ENCODE results near the gene CCDC149.

Gene CCDC149

DNA sequence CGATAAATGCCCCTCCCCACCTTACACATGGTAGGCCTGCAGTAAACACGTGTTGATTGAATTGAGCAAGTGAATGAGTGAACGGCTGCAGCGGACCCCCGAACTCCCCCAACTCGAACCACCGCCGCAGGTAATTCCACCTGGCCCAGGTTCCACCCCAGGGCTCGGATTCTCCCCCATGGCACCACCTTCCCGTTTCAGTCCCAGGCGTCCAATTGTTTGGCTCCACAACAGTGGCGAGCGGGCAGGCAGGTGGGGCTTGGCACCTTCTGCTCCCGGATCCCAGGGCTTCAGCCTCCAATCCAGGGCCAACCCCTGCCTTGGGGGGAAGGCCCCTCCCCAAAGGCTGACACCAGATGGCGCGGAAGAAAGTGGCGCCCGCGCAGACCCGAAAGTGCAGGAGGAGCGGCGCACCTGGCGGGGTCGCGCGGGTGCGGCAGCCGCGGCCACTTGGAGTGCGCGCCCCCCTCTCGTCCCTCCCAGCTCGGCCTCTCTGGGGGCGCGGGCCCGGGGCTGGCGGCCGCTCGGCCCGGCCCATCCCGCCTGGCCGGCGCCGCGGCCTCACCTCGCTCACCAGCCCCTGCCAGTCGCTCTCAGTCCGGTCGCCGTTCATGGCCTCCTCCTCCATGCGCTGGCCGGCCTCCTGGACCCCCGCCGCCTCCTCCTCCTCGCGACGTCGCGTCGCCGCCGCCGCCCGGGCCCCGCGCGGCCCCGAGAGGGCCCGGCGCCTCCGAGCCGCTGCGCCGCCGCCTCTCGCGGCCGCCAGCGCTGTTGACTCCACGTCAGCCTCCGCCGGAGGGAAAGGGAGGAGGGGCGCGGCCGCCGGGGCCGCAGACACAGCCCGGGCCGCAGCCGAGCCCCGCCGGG, at the start of gene CCDC149:
Gene CCDC149, minus strand, starts transcription at position 791 of the 867 bp plus-strand sequence. Its CDS starts 178 bp downstream, at position 613.
- peak; percentile 23 to 45 for DNase-seq

DNA sequence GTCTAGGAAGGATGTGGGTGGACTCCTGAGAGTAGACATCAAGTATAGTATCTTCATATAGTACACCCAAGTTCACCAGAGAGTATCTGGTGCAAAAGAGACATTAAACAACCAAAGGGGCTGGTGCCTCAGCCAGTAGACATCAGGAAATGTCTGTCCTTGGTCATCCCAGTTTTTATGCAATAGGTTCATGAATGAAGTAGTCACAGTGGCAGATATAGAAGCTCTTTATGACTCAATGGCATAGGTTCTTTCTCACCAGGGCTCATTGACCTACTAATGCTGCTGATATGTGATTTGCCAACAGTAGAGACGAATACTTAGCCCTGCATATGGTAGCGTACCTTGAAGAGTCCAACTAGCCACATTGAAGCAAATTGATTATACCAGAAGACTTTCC, 45.0 kb upstream of the CCDC149 start:
- DNase-seq: no peak

DNA sequence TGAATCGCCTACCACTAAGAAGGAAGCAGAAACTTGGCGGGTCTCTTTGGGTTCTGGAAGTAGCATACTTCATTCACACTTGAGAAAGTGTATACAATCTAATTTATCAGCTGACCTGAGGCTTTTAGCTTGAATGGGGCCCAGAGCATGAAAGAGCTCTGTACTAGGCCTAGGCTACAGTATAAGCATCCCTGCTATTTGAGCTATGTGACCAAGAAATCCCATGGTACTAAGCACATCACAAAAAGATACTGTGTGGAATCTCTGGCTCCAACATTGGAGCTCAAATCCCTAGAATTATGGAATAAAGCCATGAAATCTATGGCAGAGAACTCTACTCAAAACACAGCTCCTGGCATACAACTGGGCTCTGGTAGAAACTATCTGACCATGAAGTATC, 43.9 kb upstream of the CCDC149 start:
- DNase-seq: no peak

DNA sequence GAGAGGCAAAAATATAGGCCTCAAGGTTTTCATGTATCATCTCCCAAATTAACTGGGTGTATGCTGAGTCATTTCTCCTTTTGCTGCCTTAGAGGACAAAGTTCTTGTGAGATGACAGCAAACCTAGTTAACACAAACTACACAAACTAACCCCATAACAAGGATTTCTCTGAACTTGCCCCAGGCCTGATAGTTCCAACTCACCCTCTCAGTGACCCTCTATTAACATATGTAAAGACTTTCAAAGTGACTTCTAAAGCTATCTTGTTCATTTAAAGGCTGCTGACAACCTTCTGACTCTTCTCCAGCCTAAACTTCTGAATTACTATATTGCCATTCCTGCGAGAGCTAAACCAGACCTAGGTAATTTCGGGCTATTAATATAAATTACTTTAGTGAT, 43.2 kb upstream of the CCDC149 start:
- DNase-seq: no peak

DNA sequence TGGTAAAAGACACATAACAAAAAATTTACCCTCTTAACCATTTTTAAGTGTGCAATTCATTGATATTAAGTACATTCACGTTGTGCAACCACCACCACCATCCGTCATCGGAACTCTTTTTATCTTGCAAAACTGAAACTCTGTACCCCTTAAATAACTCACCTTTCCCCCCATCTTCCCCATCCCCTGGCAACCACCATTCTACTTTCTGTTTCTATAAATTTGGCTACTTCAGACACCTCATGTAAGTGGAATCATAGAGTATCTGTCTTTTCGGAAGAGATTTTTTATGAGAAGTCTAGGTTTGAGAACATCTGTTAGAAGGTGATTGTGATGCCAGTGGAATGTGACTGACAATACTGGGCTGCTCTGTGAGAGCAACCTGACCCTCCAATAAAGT, 39.8 kb upstream of the CCDC149 start:
- DNase-seq: no peak

DNA sequence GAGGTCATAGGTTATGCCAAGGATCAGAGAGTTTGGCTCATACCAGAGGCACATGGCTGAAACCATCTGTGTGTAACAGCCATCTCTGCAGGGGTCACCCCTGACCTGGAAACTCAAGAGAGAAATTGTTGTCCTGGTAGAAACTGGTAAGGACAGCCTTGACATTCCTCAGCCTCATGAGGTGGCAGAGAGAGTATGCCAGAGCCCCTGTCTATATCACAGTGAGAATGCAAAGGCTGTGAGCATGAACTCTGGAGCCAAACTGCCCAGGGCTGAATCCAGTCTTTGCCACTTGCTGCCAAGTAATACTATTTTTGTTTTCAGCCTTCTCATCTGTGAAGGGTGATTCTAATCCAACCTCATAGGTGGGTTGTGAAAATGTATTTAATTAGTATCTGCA, 37.1 kb upstream of the CCDC149 start:
- no peak for DNase-seq

DNA sequence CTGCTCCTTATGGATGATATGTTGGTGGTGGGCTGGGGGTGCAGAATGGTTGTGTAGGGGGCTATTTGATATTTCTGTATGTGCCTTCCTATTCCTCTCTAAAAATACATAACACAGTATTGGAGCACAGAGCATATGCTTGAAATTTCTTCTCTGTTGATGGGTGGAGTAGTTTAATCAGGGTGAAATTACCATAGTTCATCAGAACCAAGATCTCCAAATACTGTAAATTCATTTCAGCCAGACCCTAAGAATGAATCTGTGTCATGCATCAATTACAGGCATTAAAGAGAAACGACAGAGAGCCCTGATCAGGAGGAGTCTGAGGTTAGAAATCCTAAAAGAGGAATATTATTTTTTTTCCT, 25.1 kb upstream of the CCDC149 start:
- DNase-seq: no peak

DNA sequence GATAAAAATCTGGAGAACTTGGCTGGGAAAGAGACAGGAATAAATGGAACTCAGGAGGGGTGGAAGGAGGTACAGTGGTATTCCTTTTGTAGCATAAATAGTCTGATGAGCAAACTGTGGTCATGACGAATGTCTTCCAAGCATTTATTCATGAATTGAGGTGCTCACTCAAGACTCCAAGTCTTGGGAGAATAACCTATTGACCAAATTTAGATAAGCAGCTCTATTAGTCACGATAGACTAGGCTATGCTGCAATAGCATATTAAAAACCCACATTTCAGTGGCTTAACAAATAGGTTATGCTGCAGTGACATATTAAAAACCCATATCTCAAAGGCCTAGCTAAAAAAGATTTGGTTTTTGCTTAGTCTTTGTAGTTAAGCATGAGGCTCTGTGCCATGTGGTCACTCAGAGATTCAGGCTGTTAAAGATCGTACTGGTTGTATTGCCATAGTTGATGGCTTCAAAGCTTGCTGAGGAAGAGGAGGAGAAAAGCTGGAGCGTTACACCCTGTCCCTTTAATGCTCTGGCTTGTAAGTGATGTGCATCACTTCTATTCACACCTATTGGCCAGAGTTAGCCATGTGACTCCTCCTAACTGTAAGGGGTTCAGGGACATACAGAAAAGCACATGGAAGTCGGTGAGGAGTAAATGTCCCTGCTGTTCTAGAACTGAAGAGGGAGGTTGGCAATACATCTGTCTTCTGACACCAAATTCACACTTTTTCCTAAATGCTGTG, 24.5 kb upstream of the CCDC149 start:
- DNase-seq: no peak

DNA sequence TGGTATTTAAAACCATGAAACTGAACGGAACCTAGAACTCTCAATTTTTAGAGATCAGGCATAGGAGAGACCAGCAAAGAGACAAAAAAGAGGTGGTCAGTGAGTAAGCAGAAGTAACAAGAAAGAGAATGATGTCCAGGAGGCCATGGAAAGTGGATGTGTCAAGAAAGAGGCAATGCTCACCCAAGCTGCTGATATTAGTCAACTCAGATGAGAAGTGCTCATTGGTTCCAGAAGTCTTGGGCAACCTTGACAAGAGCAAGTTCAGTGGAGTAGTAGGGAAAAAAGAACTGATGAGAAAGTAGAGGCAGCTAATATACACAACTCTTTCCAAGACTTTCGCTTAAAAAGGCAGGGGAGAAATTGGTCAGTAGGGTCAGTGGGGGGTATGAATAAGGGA, 23.0 kb upstream of the CCDC149 start:
- peak in 1 of 2 donors; percentile 9 for DNase-seq

DNA sequence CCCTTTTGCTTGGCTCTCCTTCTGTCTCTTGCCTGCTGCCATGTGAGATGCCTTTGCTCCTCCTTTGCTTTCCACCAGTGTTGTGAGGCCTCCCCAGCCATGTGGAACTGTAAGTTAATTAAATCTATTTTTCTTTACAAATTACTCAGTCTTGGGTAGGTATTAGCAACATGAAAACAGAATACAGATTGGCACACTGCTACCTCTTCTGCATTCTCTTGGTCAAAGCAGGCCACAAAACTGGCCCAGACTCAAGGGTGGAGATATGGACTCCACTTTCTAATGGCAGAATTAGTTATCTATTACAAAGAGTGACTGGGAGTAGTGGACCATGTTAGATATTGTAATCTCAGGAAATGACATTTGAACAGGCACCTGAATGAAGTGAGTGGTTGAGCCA, 21.5 kb upstream of the CCDC149 start:
- DNase-seq: no peak

DNA sequence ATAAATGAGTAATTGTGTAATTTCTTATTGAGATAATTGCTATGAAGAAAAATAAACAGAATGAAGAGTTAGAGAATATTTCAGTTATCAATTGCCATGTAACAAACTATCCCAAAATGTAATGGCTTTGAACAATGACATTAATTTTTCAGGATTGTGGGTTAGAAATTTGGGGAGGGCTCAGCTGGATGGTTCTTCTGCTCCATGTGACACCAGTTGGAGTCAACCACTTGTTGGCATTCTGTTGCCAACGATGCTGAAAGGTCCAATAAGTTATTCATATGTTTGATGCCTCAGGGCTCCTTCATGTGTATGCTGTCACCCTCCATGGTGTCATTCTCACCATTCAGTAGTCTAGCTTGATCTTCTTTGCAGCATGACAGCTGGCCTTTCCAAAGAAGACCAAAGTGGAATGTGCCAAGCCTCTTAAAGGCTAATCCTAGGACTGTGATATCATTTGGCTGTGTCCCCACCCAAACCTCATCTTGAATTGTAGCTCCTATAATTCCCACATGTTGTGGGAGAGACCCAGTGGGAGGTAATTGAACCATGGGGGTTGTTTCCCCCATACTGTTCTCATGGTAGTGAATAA, 20.9 kb upstream of the CCDC149 start:
- DNase-seq: no peak

DNA sequence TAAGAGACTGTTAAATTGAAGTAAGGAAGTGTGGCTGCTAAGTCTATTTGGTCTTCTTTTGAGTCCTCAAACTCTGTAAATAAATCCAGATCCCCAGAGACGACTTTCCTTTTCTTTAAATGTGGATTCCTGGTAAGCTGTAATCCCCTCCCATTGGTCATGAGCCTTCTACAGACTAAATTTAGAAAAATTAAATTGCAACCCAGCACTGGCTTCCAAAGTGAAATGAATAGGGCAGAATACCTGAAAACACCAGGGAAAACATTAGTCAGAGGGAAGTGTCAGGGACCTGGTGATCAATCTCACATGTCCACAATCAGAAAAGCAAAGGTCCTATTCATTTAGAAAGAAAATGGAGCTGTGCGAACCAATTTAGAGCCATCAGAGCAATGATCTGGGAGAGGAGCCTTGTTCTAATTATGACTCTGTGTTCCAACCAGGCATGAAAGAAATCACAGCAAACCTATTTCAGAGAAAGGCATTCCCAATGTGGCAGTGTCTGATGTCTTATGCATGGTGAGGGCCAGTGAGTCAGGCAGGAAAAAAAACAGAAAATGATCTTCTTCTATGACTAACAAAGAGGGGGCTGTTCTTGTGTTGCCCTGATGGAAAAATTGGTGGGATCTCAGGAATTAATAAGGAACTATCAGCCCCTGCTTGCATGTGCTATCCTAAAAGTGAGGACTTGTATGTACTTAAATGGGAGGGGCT, 19.8 kb upstream of the CCDC149 start:
- no peak for DNase-seq

DNA sequence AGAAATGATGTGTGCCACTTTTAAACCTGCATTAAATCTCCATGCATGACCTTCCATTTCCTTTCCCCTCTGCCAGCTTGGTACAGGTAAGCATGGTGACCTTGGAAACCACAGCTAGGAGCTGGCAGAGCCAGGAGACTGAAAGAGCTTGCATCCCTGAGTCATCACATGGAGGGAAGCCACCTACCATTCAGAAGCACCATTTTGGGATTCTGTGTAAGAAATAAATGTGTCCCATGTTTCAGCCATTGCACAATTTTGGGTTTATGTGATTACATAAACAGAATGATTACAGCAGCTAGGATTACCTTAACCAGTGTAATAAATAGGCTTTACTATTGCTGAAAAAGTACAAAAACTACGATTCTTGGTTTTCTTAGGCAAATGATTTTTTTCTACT, 17.3 kb upstream of the CCDC149 start:
- peak; percentile 86 to 89 for DNase-seq

DNA sequence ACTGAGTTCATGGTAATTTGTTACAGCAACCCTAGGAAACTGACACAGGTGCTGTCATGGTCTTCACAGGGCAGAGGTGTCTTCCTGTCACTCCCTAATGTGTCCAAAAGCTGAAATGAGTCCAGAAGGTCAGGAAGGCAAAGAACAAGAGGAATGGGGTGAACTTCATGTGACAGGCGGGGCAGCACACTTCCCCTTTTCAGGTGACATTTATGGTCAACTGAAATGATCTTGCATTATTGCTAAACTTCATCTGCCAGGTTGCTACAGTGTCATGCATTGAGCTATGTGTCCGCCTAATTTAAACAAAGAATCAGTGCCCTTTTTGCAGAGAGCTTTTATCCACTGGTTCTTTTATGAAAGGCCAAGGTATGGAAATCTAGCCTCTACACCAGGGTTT, 15.9 kb upstream of the CCDC149 start:
- peak in 1 of 2 donors; percentile 20 for DNase-seq

DNA sequence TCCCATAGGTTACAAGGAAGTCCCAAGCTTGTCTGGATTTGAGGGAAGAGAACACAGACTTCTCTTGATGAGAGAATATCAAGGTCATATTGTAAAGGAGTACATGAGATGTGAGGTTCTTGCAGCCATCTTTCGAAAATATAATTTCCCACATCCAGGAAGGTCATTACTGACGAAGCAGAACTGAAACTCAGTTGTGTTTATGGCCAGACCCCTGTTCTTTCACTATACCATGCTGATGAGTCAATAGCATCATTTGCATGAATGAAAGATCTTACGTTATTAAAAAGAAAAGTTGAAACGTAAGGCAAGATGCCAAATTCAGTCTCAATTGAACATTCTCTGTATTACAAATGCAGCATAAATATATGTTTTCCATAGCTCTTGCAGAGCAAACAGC, 14.2 kb upstream of the CCDC149 start:
- DNase-seq: peak; percentile 61 to 66

DNA sequence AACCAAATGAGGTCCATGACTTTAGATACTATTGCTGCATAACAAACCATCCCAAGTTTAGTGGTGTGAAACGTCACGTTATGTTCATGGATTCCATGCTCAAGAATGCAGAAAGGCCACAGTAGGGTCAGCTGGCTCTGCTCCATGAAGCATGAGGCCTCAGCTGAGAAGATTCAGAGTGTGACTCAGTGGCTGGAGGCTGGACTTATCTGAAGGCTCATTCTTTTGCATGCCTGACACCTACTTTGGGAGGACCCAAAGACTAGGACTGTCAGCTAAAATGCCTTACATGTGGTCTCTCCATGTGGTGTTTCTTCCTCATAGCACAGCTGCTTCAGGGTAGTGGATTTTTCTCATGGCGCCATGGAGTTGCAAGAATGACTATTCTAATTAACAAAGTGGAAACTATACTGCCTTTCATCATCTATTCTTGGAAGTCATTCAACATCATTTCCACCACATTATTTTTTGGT, 11.5 kb upstream of the CCDC149 start:
- no peak for DNase-seq

DNA sequence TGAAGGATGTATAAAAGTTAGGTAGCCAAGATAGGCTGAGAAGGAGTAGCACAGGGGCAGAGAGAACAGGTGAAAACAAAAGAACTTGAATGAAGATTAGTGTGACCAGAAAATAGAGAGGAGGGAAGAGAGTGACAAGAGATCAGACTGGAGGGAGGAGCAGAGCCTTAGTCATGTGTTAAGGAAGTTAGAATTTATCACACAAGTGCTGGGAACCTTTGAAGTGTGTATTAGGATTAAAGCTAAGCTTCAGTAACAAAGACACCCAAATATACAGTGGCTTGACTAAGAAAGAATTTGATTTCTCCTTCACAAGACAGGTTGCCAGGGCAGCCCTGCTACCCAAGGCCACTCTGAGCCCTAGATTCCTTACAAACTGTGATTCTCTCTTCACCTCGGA, 10.7 kb upstream of the CCDC149 start:
- DNase-seq: no peak

DNA sequence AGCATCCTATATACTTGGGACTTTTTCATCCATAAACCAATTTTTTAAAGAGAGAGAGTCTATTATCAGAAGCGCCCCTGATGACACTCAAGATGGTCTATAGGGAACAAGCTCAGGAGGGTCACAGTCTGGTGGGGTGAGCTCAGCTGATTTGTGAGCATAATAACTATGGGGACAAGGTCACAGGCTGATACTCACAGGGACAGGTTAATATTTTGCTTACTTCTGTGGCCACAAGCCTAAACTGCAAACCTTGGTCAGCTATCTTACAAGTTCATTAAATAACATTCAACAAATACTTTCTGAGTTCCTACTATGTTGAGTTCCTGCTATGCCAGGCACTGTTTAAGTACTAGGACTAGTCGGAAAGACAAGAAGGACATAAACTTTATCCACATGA, 10.2 kb upstream of the CCDC149 start:
- no peak for DNase-seq

DNA sequence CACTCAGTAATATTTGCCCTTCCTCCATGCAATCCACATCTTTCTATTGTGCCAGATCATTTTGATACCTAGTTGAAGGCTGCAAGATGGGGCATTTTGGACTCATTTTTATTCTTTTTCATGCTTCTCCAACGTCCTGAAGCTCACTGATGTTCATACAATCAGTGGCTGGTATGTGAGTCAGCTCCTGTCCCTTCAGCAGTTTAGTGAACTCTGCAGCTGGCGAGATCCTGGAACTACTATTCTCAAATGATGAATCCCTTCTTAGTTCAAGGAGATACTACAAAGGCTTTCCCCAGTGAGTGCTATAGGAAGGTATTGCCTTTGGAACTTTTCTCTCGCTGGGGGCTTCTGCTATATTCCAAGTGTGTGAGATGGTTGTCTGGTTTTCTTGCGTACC, 9.6 kb upstream of the CCDC149 start:
- DNase-seq: no peak

DNA sequence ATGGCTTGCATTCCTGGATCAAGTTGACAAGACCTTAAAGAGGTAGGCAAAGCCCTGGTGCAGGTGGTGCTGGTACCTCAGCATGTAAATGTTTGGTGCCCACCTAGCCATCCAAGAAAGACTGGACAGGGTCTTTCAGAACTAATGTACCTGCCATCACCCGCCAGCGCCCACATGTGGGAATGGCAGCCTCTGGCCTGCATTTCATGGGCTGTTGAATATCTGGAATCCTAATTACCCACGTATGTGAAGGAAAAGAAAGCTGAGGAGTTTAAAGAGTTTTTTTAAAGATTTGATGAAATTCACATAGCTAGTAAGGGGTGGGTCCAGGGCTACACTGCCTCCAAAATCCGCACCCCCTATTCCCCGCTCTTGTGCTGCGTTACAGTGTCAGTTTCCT, 8.6 kb upstream of the CCDC149 start:
- DNase-seq: no peak

DNA sequence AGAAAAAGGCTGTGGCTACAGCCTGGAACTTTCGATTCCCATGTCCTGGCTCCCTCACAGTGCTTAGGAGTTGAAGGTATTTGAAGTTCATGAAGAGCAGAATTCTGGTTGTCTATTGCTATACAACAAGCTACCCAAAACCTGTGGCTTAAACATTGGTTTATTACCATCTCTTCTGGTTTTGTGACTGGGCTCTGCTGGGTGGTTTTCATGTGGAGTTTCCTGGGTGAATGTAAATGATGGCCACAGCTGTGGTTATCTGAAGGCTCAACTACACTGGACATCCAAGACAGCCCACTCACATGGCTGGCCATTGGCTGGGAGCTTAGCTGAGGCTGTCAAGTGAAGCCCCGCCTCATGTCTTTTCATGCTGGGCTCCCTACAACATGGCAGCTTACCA, 7.2 kb upstream of the CCDC149 start:
- no peak for DNase-seq

DNA sequence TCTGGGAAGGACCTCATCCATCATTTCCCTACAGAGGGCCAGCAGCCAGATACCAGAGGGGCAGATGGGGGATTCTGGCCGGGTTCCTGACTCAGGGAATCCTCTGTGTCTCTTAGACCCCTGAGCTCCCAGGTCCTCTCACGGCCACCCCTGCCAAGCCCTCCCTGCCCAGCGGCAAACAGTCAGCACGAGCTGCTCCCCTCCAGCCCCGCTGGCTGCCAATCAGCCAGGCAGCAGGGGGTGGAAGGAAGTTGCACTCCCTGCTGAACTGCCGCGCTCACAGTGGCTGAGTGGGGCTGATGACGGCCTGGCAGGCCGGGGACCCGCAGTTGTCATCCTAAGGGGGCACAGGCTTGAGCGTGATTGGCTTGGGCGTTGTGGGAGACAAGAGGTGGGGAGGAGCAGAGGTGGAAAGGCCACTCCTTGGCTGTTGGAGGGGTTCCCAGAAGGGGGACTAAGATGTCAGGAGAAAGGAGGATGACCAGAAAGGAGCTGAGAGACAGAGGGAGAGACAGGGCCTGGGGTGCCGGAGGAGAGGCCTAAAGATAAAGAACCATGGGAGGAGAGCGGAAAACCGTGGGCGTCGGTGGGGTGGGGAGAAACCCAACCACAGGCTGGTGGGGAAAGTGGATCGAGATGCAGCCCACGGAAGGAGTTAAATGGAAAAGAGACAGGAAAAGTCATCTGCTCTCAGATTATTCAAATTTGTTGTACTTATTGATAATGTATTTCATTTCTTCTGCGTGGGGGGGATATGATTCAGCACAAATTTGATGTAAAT, 4.4 kb upstream of the CCDC149 start:
- no peak for DNase-seq
